GM04504 (cell line): Measurements from ENCODE around the gene MAF.

Experiments
- DNase-seq: peaks from one replicate; pipeline ENCODE4 v3.0.0-alpha.2; 2012; ENCODE audit warnings: low read depth

Gene MAF

DNA sequence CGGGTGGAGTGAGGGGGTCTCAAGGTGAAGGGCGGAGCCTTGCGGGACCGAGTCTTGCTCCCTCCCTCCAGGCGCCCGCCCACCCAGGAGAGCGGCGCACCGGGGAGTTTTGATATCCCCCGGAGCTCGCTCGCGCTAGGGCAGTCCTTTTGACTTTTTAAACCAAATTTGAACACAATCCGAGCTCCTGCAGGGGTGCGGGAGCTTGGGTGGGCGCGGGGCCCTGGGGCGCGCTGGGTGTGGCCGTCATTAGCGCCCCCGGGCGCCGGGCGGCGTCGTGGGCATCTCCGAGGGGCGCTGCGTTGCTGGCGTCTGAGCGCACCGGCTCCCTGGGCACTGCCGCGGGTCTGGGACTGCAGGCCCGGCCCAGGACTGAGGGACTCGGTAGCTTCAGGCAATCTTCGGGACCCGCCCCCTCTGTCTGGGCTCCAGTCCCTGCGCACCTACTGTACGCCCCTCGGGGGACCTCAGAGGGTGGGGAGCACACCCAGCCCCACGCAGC, 10.9 kb downstream of the MAF start:
- DNase-seq, result no peak

DNA sequence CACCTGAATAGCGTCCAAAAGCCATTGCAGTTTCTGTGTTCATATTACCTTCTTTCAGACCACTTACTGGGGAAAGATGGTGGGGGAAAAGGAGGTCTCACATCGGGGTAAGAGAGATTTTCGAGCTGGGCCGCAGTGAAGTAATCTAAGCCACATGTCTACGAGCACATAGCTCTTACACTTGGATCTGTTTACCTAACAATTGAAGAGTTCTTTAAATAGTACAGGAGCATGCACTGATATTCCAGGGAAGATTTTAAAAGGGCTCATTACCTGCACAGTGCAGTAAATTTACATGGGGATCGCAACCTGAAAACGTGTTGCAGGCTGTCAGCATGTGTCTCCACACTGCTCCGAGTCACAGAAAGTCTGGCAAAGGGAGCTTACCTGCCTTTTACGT, 12.6 kb downstream of the MAF start:
- DNase-seq, result no peak

- DNase-seq, result no peak
Measured at GRCh38 chr16:79587296-79587695, 13.2 kb downstream of the MAF start.

DNA sequence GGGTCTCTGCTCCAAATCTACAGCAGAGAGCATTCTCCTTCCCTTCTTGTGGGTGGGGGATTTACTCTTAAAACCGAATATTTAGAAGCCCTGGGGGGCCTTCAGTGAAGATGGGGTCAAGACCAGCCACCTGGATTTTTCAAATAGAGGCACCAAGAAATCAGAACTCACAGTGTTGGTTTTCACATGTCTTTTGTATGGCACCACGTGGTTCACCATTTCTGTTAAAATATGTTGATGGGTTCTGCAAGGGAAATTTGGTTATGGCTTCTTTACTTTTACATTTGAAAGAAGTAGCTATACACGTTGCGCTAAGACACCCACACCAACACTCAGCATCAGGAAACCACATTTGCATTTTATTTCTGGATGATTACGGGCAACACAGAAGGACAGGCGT, 17.7 kb downstream of the MAF start:
- DNase-seq, result no peak

DNA sequence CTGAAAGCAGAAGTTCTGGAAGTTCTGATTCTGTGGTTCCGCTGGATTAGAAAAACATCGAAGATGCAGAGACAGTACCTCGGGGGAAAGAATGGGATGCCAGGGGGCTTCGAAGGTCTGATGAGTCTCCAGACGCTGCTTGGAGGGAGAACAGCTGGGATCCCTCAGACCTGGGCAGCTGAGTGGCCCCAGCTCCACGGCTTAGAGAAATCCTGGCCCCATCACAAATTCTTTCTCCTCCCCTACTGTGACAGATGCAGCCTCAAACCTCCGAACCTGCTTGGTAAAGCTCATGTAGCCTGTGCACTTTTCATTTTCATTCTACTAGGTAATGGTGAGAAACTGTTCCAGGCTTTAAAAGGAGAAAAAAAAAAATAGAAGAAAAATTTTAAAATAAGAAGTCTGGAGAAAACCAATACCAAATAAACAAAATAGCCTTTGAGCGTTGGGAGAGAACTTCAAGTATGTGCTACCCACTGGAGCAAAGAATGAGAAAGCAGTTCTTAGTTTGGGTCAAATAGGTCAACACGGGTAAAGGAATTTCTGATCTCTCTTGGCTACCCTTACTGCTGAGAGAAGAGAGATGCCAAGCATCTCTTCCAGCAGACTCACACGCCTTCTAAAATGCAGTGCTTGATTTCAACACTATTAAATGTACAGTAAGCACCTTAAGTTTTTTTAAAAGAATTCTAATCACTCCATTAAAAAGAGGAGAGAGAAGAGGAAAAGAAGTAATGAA, 19.9 kb downstream of the MAF start:
- no peak for DNase-seq

DNA sequence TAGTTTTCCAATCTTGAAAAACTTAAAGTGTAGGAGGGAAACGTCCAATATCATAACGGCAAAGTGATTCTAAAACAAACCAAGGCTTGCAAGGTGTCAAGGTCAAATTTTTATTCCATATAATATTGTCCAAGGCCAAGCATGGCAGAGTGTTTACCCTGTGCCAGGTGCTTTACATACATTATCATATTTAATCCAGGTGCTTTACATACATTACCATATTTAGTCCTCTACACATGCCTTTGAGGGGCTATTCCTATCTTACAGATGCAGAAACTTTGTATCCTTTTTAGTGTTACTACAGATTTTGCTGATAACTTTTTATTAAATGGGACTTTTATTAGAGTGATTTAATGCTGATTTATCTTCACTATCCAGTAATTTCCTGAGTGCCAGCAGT, 23.9 kb downstream of the MAF start:
- no peak for DNase-seq

DNA sequence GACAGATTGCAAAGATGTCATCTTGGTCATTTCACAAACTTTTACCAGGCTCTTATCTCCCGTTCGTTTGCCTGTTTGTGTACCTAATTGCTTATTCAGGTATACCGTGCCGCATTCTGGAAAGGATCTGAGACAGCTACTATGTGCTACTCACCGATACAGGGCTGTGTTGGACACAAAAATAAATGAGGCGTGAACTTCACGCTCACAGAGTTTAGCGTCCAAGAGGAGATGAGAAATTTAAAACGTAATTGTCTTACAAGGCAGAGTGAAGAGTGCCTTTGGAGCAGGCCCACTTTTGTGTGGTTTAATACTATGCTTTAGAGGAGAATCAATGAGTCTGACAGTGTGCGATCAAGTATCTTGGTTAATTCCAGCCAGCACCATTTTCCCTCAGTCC, 26.7 kb downstream of the MAF start:
- no peak for DNase-seq

GRCh38 chr16:79573071-79573470, 27.5 kb downstream of the MAF start:
- DNase-seq, result no peak

GRCh38 chr16:79571903-79572535, 28.5 kb downstream of the MAF start:
- DNase-seq, result no peak

- DNase-seq, result no peak
Measured at GRCh38 chr16:79571065-79571902, 29.3 kb downstream of the MAF start.

GRCh38 chr16:79564671-79565107, 35.8 kb downstream of the MAF start:
- no peak for DNase-seq

GRCh38 chr16:79563921-79564320, 36.6 kb downstream of the MAF start:
- DNase-seq, result no peak

GRCh38 chr16:79562166-79562823, 38.2 kb downstream of the MAF start:
- no peak for DNase-seq

GRCh38 chr16:79561729-79562128, 38.8 kb downstream of the MAF start:
- no peak for DNase-seq

DNA sequence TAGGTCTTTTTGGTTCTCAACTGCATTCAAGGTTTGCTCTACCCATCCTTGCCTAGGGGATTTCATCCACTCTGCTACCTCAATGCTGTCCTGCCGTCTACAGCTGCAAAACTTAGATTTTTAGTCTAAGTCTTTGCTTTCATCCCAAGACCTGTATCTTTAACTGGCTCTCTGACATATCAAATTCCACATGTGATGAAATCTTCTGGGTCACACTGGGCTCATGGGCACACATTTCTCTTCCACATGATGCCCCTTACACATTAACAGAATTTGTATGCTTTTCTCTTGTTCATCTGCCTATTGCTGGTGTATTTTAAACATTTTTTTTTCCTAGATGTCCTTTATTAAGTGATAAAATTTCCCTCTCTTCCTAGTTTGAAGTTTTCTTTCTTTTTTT, 39.6 kb downstream of the MAF start:
- DNase-seq, result no peak

DNA sequence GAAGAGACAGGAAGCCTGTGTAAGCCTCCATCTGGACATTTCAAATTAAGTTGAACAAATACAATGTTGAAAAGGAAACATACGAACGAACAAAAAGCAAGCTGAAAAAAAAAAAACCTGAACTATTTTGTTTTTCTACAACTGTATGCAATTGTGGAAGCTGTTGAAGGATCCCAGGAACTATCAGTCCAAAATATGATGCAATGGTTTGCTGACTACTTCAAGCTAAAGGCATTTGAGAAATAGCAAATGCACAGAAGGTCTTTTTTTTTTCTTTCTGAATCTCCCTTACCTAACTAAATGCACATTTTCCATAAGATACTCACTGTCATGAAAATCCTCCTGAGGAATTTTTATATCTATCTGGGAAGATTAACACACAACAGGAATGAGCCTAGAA, 40.2 kb downstream of the MAF start:
- no peak for DNase-seq

- no peak for DNase-seq
Measured at GRCh38 chr16:79559532-79559931, 41.0 kb downstream of the MAF start.

DNA sequence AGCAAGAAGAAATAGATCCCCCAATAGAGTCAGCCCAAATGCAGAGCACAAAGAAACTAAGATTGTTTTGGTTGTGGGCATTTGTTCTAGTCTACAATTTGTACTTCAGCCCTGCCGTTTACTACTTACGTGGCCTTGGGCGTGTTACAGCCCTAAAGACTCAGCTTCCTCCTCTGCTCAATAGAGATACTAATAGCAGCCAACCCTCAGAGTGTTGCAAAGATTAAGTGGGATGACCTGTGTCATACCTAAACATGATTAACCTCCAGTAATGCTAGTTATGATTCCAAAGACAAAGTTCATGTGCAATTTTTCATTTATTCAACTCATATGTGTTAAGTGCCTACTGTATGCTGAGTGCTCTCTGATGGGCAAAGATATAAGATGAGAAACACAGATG, 43.1 kb downstream of the MAF start:
- no peak for DNase-seq

GRCh38 chr16:79554912-79555311, 45.6 kb downstream of the MAF start:
- DNase-seq, result no peak

- no peak for DNase-seq
Measured at GRCh38 chr16:79550373-79550772, 50.2 kb downstream of the MAF start.

DNA sequence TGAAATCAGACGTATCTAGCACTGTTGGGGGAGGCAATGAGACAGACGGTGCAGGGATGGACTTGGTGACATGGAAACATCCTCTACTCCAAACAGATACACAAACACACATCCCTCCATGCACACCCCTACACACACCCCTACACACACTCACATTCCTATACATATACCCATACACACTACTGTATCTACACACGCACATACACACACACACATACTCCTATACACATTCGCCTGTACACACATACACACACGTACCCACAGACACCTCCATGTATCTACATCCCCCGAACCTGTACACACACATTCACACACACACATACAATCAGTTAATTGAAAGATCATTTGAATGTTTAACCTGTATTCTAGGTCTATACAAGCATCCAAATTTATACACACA, 53.5 kb downstream of the MAF start:
- no peak for DNase-seq
